ENCODE data around the gene SLC50A1.
A peak's percentile ranks its signal among the peaks of the same experiment; 100 is the strongest.

The SLC50A1 gene

GRCh38 chr1:155186067-155186793 lies 50.6 kb downstream of the SLC50A1 start:
- no peak for TF ChIP-seq ZNF670 (tag by site-specific recombination; IDR thresholded peaks at IDR 0.05; ENCODE audit: low read depth)
- no peak for TF ChIP-seq ZNF645 (tag by site-specific recombination; IDR thresholded peaks at IDR 0.05)
- TF ChIP-seq ZFHX2 (tag by site-specific recombination; conservative IDR thresholded peaks at IDR 0.05): 0 out of 2 replicates have a peak, but pooled peaks have one; percentile 13
- TF ChIP-seq EGR2 (tag by site-specific recombination; IDR thresholded peaks at IDR 0.05; ENCODE audit: low read depth): 0 out of 2 replicates have a peak, but pooled peaks have one; percentile 12
- TF ChIP-seq ZSCAN4 (tag by site-specific recombination; IDR thresholded peaks at IDR 0.05): 0 out of 2 replicates have a peak, but pooled peaks have one; percentile 11
- 0 out of 2 replicates have a peak, but pooled peaks have one; percentile 23 for TF ChIP-seq PATZ1 (tag by site-specific recombination; IDR thresholded peaks at IDR 0.05)
- TF ChIP-seq ATF2 (tag by site-specific recombination; IDR thresholded peaks at IDR 0.05; ENCODE audit: low read depth): no peak
- TF ChIP-seq ZNF24 (tag by site-specific recombination; IDR thresholded peaks at IDR 0.05): no peak
- TF ChIP-seq ZNF404 (tag by site-specific recombination; IDR thresholded peaks at IDR 0.05): no peak
- TF ChIP-seq ZNF366 (tag by site-specific recombination; conservative IDR thresholded peaks at IDR 0.05): peak; percentile 64
- TF ChIP-seq HOXC10 (CRISPR knock-in tag; IDR thresholded peaks at IDR 0.05): no peak
- no peak for TF ChIP-seq ZNF10 (tag by site-specific recombination; IDR thresholded peaks at IDR 0.05)
- TF ChIP-seq ZNF398 (tag by site-specific recombination; IDR thresholded peaks at IDR 0.05): peak; percentile 83
- ChIA-PET CTCF (interaction anchor here (1.0 to 4.4 kb wide), 2 partner anchors 9 to 13 kb away, joined by 4 to 15 read pairs; partner anchors contain the start of gene KRTCAP2), POLR2A (no interaction called here)

GRCh38 chr1:155186794-155187455 lies 51.3 kb downstream of the SLC50A1 start:
- POLR2A ChIA-PET: no interaction called here
- H3K27ac ChIP-seq (ENCODE audit: extremely low read depth, low read depth, low read length): no peak overlapping the region
- no peaks in the 10 kb centered on the region for H3K4me1 ChIP-seq (ENCODE audit: control insufficient read depth, insufficient read depth, low read length)
- no peak for TF ChIP-seq ZNF416 (tag by site-specific recombination; IDR thresholded peaks at IDR 0.05)
- H3K9me3 ChIP-seq (ENCODE audit: control insufficient read depth, insufficient read depth, low read depth, low read length): no peaks in the 10 kb centered on the region
- no peak overlapping the region for H3K4me3 ChIP-seq (ENCODE audit: low read depth, low read length)
- H3K36me3 ChIP-seq (ENCODE audit: control insufficient read depth in 2 of 2, insufficient read depth in 1 of 2, low read length in 2 of 2): no peaks in the 10 kb centered on the region
- CTCF ChIA-PET: interaction anchor here (1.0 to 4.4 kb wide), 2 partner anchors 10 to 14 kb away, joined by 4 to 15 read pairs; partner anchors contain the start of gene KRTCAP2

More at GRCh38 chr1:155186067-155186793, 50.6 kb downstream of the SLC50A1 start:
- Histone ChIP-seq H3K27ac (ENCODE audit: extremely low read depth, low read depth, low read length) (no peak overlapping the region; the same call in 1 of the 2 replicates), H3K36me3 (ENCODE audit: control insufficient read depth in 2 of 2, insufficient read depth in 1 of 2, low read length in 2 of 2) (no peaks in the 10 kb centered on the region), H3K4me3 (ENCODE audit: low read depth, low read length) (no peak overlapping the region), H3K4me1 (ENCODE audit: control insufficient read depth, insufficient read depth, low read length) (no peaks in the 10 kb centered on the region), H3K9me3 (ENCODE audit: control insufficient read depth, insufficient read depth, low read depth, low read length) (no peaks in the 10 kb centered on the region)

Data from HEK293 (cell line).